Transverse colon (tissue), 4 donors: ENCODE measurements around the gene ENTPD5. TPM values are rescaled to one million over a fixed set of nuclear protein-coding genes. Genes with fewer than 3 reads are reported as not detected.
A peak's percentile ranks its signal among the peaks of the same experiment; 100 is the strongest.

Experiments
- DNase-seq: peaks from one replicate; pipeline ENCODE4 v3.0.0-alpha.2; 2019
- H3K27ac ChIP-seq, 4 donors: fragments of 200-600 bp; sonication (generic); 2 replicates each; pipeline ENCODE4 v1.5.1; 2016 to 2018; ENCODE audit warnings: inconsistent platforms in 4 of 4
- H3K27me3 ChIP-seq: fragments of 200-600 bp; sonication (generic); 2 replicates; pipeline ENCODE4 v1.5.1; 2017; ENCODE audit warnings: inconsistent platforms
- H3K36me3 ChIP-seq, 4 donors: fragments of 200-600 bp; sonication (generic); 2 replicates each; pipeline ENCODE4 v1.5.1; 2017 to 2019; ENCODE audit warnings: inconsistent platforms in 4 of 4
- H3K4me1 ChIP-seq, 4 donors: fragments of 200-600 bp; sonication (generic); 2 replicates each; pipeline ENCODE4 v1.5.1; 2017 to 2020; ENCODE audit warnings: inconsistent platforms in 4 of 4
- H3K4me3 ChIP-seq, 4 donors: fragments of 200-600 bp; sonication (generic); 1 replicate in 1 of 4; 2 replicates in 3 of 4; pipeline versions ENCODE4 v1.5.1 to v1.6.1; 2017 to 2019; ENCODE audit warnings: inconsistent platforms in 4 of 4
- H3K9me3 ChIP-seq, 2 donors: fragments of 200-600 bp; sonication (generic); 2 replicates each; pipeline ENCODE4 v1.5.1; 2017 to 2019; ENCODE audit warnings: inconsistent platforms in 2 of 2
- EP300 ChIP-seq: sonication (generic); formaldehyde crosslinking; IDR thresholded peaks from one replicate; pipeline ENCODE4 v1.6.1; 2017; ENCODE audit warnings: antibody characterized with exemption, low read depth
- POLR2A ChIP-seq: fragments of 450-650 bp; IDR thresholded peaks from one replicate; pipeline ENCODE4 v1.6.1; 2016; ENCODE audit warnings: antibody characterized with exemption, mild to moderate bottlenecking, moderate library complexity
- POLR2AphosphoS5 ChIP-seq, 3 donors: sonication (generic); formaldehyde crosslinking; IDR thresholded peaks; one replicate each; pipeline ENCODE4 v1.6.1; 2016; ENCODE audit warnings: antibody characterized with exemption in 3 of 3
- WGBS, 2 donors: methylation state at CpG; one replicate each; pipeline ENCODE4 v1.1.5; 2018; ENCODE audit warnings: low coverage in 1 of 2; 5-methylcytosine and 5-hydroxymethylcytosine counted together
- in situ Hi-C, 4 donors: fragments of 200-750 bp; cut with MboI; loops; one replicate each; pipeline versions ENCODE4 v1.15.0 to v1.15.1; 2017; ENCODE audit warnings: low sequenced_read_pairs in 3 of 4, low pct_ligation_motif_present in 1 of 4, low pct_unique_long_range_greater_than_20kb in 1 of 4
- intact Hi-C: fragments of 100-400 bp; cut with DNase I; formaldehyde crosslinking; loops from one replicate; pipeline ENCODE4 v1.15.1; 2023; ENCODE audit warnings: low total_unique reads
- total RNA-seq, 4 donors: library from RNA; depleted of rRNA; stranded (reverse); fragments of >200 nt; gene quantifications; one replicate each; pipeline ENCODE4 v1.1.0, GENCODE V29; 2016
- TF ChIP-seq, protein P1 (sequence below), 5 experiments: fragments of 200-600 bp in 3 of 5; fragments of 450-650 bp in 2 of 5; sonication (generic) in 3 of 5; IDR thresholded peaks; 1 replicate in 2 of 5; 2 replicates in 3 of 5; pipeline ENCODE4 v1.5.1; 2016 to 2017; ENCODE audit warnings: antibody characterized with exemption in 5 of 5, inconsistent platforms in 3 of 5, mild to moderate bottlenecking in 2 of 5, moderate library complexity in 1 of 5

The ENTPD5 gene
- total RNA-seq, 4 donors from 2014 or later: 60.9 to 311 (median 219) TPM

GRCh38 chr14:74018174-74018585, 908 bp downstream of the ENTPD5 start:
- Histone ChIP-seq H3K4me1 (peaks cover 0 to 25% (median 14%) of the 10 kb centered on the region in 4 donors), H3K27ac (peak overlapping the region; percentile 93 to 100 (median 97)), H3K27me3 (no peaks in the 10 kb centered on the region), H3K9me3 (no peaks in the 10 kb centered on the region), H3K36me3 (no peaks in the 10 kb centered on the region), H3K4me3 (peak overlapping the region; percentile 58 to 79 (median 65))
- in situ Hi-C loops: no loop called here
- no peak for DNase-seq
- intact Hi-C loops: no loop called here
- 3% methylated on average over 7 to 8 of the region's 8 CpGs for WGBS, 2 donors
- TF ChIP-seq, protein P1, sequence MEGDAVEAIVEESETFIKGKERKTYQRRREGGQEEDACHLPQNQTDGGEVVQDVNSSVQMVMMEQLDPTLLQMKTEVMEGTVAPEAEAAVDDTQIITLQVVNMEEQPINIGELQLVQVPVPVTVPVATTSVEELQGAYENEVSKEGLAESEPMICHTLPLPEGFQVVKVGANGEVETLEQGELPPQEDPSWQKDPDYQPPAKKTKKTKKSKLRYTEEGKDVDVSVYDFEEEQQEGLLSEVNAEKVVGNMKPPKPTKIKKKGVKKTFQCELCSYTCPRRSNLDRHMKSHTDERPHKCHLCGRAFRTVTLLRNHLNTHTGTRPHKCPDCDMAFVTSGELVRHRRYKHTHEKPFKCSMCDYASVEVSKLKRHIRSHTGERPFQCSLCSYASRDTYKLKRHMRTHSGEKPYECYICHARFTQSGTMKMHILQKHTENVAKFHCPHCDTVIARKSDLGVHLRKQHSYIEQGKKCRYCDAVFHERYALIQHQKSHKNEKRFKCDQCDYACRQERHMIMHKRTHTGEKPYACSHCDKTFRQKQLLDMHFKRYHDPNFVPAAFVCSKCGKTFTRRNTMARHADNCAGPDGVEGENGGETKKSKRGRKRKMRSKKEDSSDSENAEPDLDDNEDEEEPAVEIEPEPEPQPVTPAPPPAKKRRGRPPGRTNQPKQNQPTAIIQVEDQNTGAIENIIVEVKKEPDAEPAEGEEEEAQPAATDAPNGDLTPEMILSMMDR (IDR thresholded peaks at IDR 0.05): no peak
- no peak for TF ChIP-seq POLR2A
- TF ChIP-seq EP300: no peak
- no peak for TF ChIP-seq POLR2AphosphoS5 (IDR thresholded peaks at IDR 0.05)

DNA sequence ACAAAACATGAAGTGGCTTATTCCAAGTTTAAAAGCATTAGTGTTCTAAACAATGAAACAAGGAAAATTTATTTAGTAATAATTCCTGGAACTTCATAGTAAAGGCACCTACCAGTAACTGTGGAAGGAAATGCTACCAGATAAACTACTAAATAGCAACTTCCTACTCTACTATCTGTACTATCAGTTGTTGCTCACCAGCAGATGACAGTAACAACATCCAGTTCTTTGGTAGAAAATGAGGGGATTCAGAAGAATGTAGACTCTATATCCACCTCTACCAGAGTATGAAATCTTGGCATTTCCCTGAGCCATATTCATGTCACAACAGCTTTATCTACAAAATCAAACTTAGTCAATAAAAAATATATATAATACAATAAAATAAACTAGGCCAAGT, 3.1 kb downstream of the ENTPD5 start:
- Histone ChIP-seq H3K4me1 (peaks cover 0 to 25% (median 14%) of the 10 kb centered on the region in 4 donors), H3K36me3 (no peaks in the 10 kb centered on the region), H3K4me3 (no peak overlapping the region), H3K27ac (peak overlapping the region in 2 of 4 donors; percentile 41 to 48), H3K27me3 (no peaks in the 10 kb centered on the region), H3K9me3 (no peaks in the 10 kb centered on the region)
- intact Hi-C loops: no loop called here
- no peak for DNase-seq
- TF ChIP-seq EP300 (no peak), POLR2AphosphoS5 (IDR thresholded peaks at IDR 0.05) (no peak), POLR2A (no peak)
- TF ChIP-seq, protein P1 (IDR thresholded peaks at IDR 0.05): no peak
- in situ Hi-C loops: no loop called here

DNA sequence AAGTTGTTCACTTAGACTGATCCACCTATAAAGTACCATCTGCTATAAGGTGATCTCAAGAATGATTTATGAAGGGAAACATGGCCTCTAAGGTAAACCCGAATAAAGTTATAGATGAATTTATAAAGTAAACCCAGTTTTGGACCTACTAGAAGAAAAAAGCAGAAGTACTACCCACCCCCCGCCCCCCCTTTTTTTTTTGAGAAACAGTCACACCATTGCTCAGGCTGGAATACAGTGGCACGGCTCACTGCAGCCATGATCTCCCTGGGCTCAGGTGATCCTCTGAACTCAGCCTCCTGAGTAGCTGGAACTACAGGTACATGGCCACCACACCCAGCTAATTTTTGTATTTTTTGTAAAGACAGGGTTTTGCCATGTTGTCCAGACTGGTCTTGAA, 3.9 kb downstream of the ENTPD5 start:
- in situ Hi-C loops (no loop called here), intact Hi-C loops (no loop called here)
- Histone ChIP-seq H3K27ac (no peak overlapping the region), H3K36me3 (no peaks in the 10 kb centered on the region), H3K27me3 (no peaks in the 10 kb centered on the region), H3K4me3 (no peak overlapping the region), H3K9me3 (no peaks in the 10 kb centered on the region), H3K4me1 (peaks cover 0 to 23% (median 14%) of the 10 kb centered on the region in 4 donors)
- no peak for DNase-seq
- TF ChIP-seq, protein P1 (IDR thresholded peaks at IDR 0.05): no peak
- no peak for TF ChIP-seq EP300
- TF ChIP-seq POLR2A: no peak
- no peak for TF ChIP-seq POLR2AphosphoS5 (IDR thresholded peaks at IDR 0.05)
- 60 to 85% methylated on average over 1 to 3 of the region's 3 CpGs for WGBS, 2 donors

DNA sequence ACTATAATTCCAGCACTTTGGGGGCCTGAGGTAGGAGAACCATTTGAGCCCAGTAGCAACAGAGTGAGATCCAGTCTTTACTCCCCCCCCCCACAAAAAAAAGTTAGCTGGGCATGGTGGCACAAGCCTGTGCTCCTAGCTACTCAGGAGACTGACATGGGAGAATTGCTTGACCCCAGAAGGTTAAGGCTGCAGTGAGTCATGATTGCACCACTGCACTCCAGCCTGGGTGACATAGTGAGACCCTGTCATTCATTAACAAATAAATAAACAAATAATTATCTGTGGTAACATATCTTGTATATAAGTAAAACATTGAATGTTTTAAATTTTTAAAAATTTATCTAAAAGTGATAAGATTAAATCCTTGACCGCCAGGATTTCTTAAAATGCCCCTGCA, 4.8 kb downstream of the ENTPD5 start:
- 88 to 98% methylated on average over 1 of the region's 1 CpG for WGBS, 2 donors
- DNase-seq: no peak
- intact Hi-C loops (no loop called here), in situ Hi-C loops (no loop called here)
- peaks cover 0 to 19% (median 10%) of the 10 kb centered on the region in 4 donors for H3K4me1 ChIP-seq
- H3K36me3 ChIP-seq: peaks cover 0 to 5% (median 0%) of the 10 kb centered on the region in 4 donors
- H3K27ac ChIP-seq: no peak overlapping the region
- no peaks in the 10 kb centered on the region for H3K9me3 ChIP-seq
- H3K4me3 ChIP-seq: no peak overlapping the region
- TF ChIP-seq POLR2A (no peak), POLR2AphosphoS5 (IDR thresholded peaks at IDR 0.05) (no peak)
- TF ChIP-seq, protein P1 (IDR thresholded peaks at IDR 0.05): no peak
- H3K27me3 ChIP-seq: no peaks in the 10 kb centered on the region
